RWPE2 (cell line): Measurements from ENCODE around the gene ZG16.
A peak's percentile ranks its signal among the peaks of the same experiment; 100 is the strongest.

Source experiments
- ATAC-seq: fragments of 200-7000 bp; cut with Tn5 transposase; 3 replicates; pipeline ENCODE4 v1.9.1; 2021; ENCODE audit warnings: low read depth
- DNase-seq: peaks from one replicate; pipeline ENCODE4 v3.0.0-alpha.2; 2020; ENCODE audit warnings: low spot score
- H3K27ac ChIP-seq: fragments of 450-650 bp; 2 replicates; pipeline ENCODE4 v1.5.1; 2017; ENCODE audit warnings: mild to moderate bottlenecking; ENCODE audit not compliant: poor library complexity, severe bottlenecking
- H3K27me3 ChIP-seq: fragments of 250-450 bp; sonication (Bioruptor Pico); 2 replicates; pipeline ENCODE4 v1.5.1; 2021; ENCODE audit warnings: mild to moderate bottlenecking, moderate library complexity; ENCODE audit not compliant: insufficient read depth, poor library complexity, severe bottlenecking
- H3K36me3 ChIP-seq: fragments of 250-450 bp; sonication (Bioruptor Pico); 2 replicates; pipeline ENCODE4 v1.5.1; 2020; ENCODE audit warnings: low read depth, mild to moderate bottlenecking, moderate library complexity
- H3K4me1 ChIP-seq: fragments of 250-450 bp; sonication (Bioruptor Pico); 2 replicates; pipeline ENCODE4 v1.5.1; 2021; ENCODE audit warnings: mild to moderate bottlenecking, moderate library complexity; ENCODE audit not compliant: insufficient read depth, poor library complexity, severe bottlenecking
- H3K4me3 ChIP-seq: fragments of 250-450 bp; sonication (Bioruptor Pico); 2 replicates; pipeline ENCODE4 v1.5.1; 2021; ENCODE audit warnings: mild to moderate bottlenecking, moderate library complexity; ENCODE audit not compliant: severe bottlenecking
- H3K9me3 ChIP-seq: fragments of 250-450 bp; sonication (Bioruptor Pico); 2 replicates; pipeline ENCODE4 v1.5.1; 2021; ENCODE audit warnings: mild to moderate bottlenecking, moderate library complexity; ENCODE audit not compliant: severe bottlenecking
- TF ChIP-seq, protein P1 (sequence below): fragments of 450-650 bp; IDR thresholded peaks from one replicate; pipeline ENCODE4 v1.5.1; 2017; ENCODE audit warnings: mild to moderate bottlenecking, moderate library complexity; ENCODE audit not compliant: poor library complexity, severe bottlenecking

The ZG16 gene

DNA sequence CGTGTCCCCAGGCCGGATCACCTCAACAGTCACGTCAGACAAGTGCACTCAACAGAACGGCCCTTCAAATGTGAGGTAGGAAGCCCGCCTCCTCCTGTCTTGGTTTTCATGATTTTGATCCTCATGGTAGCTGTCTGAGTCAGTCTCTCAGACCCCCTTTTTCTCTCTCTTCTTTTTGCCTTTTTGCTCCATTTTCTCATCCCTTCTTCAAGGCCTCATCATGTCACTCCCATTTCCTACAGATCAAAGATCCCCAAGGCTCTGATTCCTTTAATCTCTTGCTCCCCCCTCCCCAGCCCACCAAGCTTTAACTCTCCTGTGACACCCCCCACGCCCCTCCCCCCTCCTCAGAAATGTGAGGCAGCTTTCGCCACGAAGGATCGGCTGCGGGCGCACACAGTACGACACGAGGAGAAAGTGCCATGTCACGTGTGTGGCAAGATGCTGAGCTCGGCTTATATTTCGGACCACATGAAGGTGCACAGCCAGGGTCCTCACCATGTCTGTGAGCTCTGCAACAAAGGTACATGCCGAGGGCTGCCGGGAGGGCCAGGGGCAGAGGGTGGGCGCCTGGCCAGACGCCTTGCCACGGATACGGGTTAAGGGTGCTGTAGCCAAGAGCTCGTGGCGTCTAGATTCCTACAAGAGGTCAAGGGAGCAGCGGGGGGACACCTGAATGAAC lies 30.3 kb downstream of the ZG16 start:
- peak overlapping the region; percentile 92 for H3K27ac ChIP-seq
- peak; percentile 38 for DNase-seq

DNA sequence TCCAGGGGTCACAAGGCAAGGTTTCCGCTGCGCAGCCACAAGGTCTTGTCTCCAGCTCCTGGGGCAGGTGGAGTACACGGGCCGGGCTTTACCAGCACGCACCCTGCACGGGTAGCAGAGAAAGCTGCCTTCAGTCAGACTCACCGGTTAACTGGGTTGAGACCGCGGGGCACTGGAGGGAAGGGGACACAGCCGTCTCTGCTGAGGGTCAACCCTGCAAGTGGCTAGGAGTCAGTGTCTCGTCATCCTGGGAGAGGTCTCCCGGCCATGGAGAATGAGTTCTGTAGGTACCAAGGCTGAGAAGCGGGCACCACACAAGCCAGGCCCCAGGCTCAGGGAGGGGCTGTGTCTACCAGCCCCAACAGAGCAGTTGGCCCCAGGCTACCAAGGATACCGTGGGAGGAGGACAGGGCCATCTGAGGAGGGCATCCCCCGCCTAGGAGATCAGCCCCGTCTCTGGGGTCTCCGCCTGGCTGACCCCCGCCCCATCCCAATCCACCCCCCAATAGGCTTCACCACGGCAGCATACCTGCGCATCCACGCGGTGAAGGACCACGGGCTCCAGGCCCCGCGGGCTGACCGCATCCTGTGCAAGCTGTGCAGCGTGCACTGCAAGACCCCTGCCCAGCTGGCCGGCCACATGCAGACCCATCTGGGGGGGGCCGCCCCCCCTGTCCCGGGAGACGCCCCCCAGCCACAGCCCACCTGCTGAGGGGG lies 31.1 kb downstream of the ZG16 start:
- no peak for ATAC-seq

More for the DNA sequence above, 30.3 kb downstream of the ZG16 start:
- peaks cover 7% of the 10 kb centered on the region for H3K4me1 ChIP-seq
- peaks cover 29% of the 10 kb centered on the region for H3K36me3 ChIP-seq
- no peaks in the 10 kb centered on the region for H3K27me3 ChIP-seq
- TF ChIP-seq, protein P1, sequence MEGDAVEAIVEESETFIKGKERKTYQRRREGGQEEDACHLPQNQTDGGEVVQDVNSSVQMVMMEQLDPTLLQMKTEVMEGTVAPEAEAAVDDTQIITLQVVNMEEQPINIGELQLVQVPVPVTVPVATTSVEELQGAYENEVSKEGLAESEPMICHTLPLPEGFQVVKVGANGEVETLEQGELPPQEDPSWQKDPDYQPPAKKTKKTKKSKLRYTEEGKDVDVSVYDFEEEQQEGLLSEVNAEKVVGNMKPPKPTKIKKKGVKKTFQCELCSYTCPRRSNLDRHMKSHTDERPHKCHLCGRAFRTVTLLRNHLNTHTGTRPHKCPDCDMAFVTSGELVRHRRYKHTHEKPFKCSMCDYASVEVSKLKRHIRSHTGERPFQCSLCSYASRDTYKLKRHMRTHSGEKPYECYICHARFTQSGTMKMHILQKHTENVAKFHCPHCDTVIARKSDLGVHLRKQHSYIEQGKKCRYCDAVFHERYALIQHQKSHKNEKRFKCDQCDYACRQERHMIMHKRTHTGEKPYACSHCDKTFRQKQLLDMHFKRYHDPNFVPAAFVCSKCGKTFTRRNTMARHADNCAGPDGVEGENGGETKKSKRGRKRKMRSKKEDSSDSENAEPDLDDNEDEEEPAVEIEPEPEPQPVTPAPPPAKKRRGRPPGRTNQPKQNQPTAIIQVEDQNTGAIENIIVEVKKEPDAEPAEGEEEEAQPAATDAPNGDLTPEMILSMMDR, result no peak
- peak overlapping the region; percentile 88 for H3K4me3 ChIP-seq
- no peaks in the 10 kb centered on the region for H3K9me3 ChIP-seq
- ATAC-seq, result no peak

DNA sequence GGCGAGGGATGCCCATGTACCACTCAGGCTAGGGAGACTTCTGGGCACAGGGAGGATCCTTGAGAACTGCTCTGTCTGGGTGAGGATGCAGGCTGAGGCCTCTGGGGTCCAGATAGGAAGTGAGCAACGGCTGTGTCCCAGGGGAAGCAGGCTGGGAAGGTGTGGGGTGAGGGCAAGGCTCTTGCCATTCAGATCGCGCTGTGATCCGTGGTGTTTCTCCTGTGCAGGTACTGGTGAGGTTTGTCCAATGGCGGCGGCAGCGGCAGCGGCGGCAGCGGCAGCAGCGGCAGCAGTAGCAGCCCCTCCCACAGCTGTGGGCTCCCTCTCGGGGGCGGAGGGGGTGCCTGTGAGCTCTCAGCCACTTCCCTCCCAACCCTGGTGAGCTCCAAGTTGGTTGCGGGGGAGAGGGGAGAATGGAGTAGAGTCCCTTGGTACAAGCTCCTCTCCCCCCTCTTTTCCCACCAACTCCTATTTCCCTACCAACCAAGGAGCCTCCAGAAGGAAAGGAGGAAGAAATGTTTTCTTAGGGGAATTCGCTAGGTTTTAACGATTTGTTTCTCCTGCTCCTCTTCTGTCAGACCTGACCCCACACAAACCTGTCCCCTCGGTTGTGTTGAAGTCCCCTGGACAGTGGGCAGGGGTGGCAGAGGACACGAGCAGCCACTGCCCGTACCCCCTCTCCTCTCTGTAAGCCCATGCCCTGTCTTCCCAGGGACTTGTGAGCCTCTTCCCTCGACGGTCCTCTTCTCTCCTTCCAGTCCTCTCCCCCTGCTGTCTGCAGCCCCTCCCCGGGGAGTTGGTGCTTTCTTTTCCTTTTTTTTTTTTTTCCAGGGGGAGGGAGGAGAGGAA lies 32.0 kb downstream of the ZG16 start:
- Histone ChIP-seq H3K27me3 (no peaks in the 10 kb centered on the region), H3K4me1 (peaks cover 7% of the 10 kb centered on the region), H3K36me3 (peaks cover 29% of the 10 kb centered on the region), H3K27ac (peak overlapping the region; percentile 92), H3K9me3 (no peaks in the 10 kb centered on the region), H3K4me3 (no peak overlapping the region)
- DNase-seq (no peak), ATAC-seq (no peak)
- TF ChIP-seq, protein P1, result no peak

More for the DNA sequence above, 31.1 kb downstream of the ZG16 start:
- peak; percentile 56 for DNase-seq
- TF ChIP-seq, protein P1, result no peak
- Histone ChIP-seq H3K4me3 (no peak overlapping the region), H3K36me3 (peaks cover 29% of the 10 kb centered on the region), H3K4me1 (peaks cover 7% of the 10 kb centered on the region), H3K27ac (peak overlapping the region; percentile 92), H3K9me3 (no peaks in the 10 kb centered on the region), H3K27me3 (no peaks in the 10 kb centered on the region)

DNA sequence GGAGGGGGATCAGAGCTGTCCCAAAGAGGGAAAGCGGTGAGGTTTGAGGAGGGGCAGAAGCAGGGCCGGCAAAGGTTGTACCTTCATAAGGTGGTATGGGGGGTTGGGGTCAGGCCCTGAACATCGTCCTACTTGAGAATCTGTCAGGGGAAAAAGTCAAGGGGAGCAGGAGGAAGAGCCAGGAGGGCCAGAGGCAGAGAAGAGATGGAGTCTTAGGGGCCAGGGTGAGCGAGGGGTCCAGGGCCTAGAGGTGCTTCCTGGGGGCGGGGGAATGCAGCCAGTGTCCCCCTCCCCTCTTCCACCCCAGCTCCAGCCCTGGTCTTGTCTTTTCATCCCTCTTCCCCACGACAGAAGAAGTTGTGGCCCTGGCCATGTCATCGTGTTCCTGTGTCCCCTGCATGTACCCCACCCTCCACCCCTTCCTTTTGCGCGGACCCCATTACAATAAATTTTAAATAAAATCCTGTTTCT lies 32.7 kb downstream of the ZG16 start:
- H3K27me3 ChIP-seq, result no peaks in the 10 kb centered on the region
- DNase-seq (no peak), ATAC-seq (no peak)
- peaks cover 7% of the 10 kb centered on the region for H3K4me1 ChIP-seq
- H3K27ac ChIP-seq, result peak overlapping the region; percentile 92
- H3K36me3 ChIP-seq, result peaks cover 29% of the 10 kb centered on the region
- TF ChIP-seq, protein P1, result no peak
- H3K4me3 ChIP-seq, result no peak overlapping the region
- no peaks in the 10 kb centered on the region for H3K9me3 ChIP-seq
